ENCODE data around the gene E2F6.
"Not testable (repeated sequence)": the region's sequence is repeated elsewhere in the genome, so short reads cannot be mapped to it uniquely, and the experiment has no call there.

The E2F6 gene

DNA sequence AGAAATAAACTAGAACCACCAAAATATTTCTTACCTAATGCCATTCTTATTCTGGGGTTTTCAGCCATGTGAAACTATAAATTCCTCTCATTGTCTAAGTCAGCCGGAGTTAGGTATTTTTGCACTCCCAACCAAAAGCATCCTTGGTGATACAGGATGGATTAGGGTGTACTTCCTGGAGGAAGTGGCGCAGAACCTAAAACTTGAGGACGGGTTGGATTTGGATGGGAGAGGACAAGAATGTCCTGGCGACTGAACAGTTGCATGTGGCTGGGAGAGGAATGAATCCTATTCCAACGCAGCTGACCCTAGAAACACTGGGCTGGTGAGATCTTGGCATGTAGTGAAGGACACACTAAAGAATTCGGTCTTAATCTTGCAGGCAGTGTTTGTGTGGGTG is 58.5 kb downstream of the E2F6 start:
- Histone ChIP-seq H3K27ac (no peak overlapping the region), H3K36me3 (no peaks in the 10 kb centered on the region), H3K4me1 (peaks cover 0 to 10% (median 7%) of the 10 kb centered on the region in 10 experiments; a peak in 8 of 20 replicates), H3K4me3 (no peak overlapping the region), H3K4me2 (no peak overlapping the region), H3K27me3 (no peaks in the 10 kb centered on the region), H3K9ac (no peak overlapping the region), H3K9me3 (replicated peaks in 1 of 11) (peaks cover 0 to 6% (median 0%) of the 10 kb centered on the region in 11 experiments; a peak in 1 of 22 replicates), H4K20me1 (no peaks in the 10 kb centered on the region)
- no peak for TF ChIP-seq Cebpa-rat (IDR thresholded peaks at IDR 0.05)

- no peak overlapping the region for H3K27ac ChIP-seq
- no peak overlapping the region for H3K4me2 ChIP-seq
- H3K4me1 ChIP-seq, result peaks cover 0 to 10% (median 7%) of the 10 kb centered on the region in 10 experiments; a peak in 8 of 20 replicates
- no peak overlapping the region for H3K4me3 ChIP-seq
- no peak overlapping the region for H3K9ac ChIP-seq
- peaks cover 0 to 6% (median 0%) of the 10 kb centered on the region in 11 experiments; a peak in 2 of 22 replicates for H3K9me3 ChIP-seq (replicated peaks in 1 of 11)
- no peaks in the 10 kb centered on the region for H3K27me3 ChIP-seq
- TF ChIP-seq Cebpa-rat (IDR thresholded peaks at IDR 0.05), result no peak
- no peaks in the 10 kb centered on the region for H4K20me1 ChIP-seq
- H3K36me3 ChIP-seq, result no peaks in the 10 kb centered on the region
Measured at GRCh38 chr2:11406958-11407381, 59.0 kb downstream of the E2F6 start.

DNA sequence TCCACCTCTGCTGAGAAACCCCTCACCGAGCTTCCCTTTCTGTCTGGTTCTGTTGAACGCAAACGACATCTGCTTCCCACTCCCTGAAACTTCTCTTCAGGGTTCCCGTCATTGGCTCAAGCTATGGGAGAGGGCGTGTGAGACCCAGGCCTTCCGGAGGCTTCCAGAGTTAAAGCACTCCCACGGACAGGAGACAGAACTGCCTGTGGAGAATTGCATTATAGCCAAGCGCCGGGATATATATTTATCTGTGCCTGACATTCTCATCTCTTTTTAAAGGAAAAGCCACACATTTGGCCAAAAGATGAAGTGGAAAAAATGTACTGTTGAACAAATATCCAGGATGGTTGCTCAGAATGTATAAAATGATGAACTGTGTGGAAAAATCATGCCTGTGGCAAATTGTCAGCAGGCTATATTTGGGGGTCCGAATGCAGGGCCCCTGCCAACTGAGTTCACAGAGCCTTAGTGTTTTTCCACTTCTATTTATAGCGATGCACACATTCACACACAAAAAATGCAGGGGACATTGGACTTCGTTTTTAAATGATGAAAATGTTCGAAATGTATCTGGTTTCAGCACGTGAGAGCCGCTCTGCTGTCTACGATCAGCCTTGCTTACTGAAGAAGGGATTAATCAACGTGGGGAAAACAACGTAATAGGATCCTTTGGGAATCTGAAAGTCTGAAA is 59.5 kb downstream of the E2F6 start:
- H3K27ac ChIP-seq, result no peak overlapping the region
- H4K20me1 ChIP-seq, result no peaks in the 10 kb centered on the region
- peaks cover 0 to 6% (median 0%) of the 10 kb centered on the region in 11 experiments; a peak in 2 of 22 replicates for H3K9me3 ChIP-seq (replicated peaks in 1 of 11)
- no peak for TF ChIP-seq Cebpa-rat (IDR thresholded peaks at IDR 0.05)
- H3K4me2 ChIP-seq, result no peak overlapping the region
- H3K9ac ChIP-seq, result no peak overlapping the region
- H3K4me1 ChIP-seq, result peaks cover 0 to 10% (median 7%) of the 10 kb centered on the region in 10 experiments; a peak in 8 of 20 replicates
- H3K36me3 ChIP-seq, result no peaks in the 10 kb centered on the region
- no peak overlapping the region for H3K4me3 ChIP-seq
- no peaks in the 10 kb centered on the region for H3K27me3 ChIP-seq

GRCh38 chr2:11405599-11406266 is 60.2 kb downstream of the E2F6 start:
- Histone ChIP-seq H3K36me3 (no peaks in the 10 kb centered on the region), H3K9me3 (replicated peaks in 1 of 11) (peaks cover 0 to 6% (median 0%) of the 10 kb centered on the region in 11 experiments; a peak in 2 of 22 replicates), H3K9ac (no peak overlapping the region), H3K4me2 (no peak overlapping the region), H4K20me1 (no peaks in the 10 kb centered on the region), H3K27me3 (no peaks in the 10 kb centered on the region), H3K27ac (no peak overlapping the region), H3K4me3 (no peak overlapping the region), H3K4me1 (peaks cover 0 to 10% (median 7%) of the 10 kb centered on the region in 10 experiments; a peak in 8 of 20 replicates)
- TF ChIP-seq Cebpa-rat (IDR thresholded peaks at IDR 0.05), result no peak

DNA sequence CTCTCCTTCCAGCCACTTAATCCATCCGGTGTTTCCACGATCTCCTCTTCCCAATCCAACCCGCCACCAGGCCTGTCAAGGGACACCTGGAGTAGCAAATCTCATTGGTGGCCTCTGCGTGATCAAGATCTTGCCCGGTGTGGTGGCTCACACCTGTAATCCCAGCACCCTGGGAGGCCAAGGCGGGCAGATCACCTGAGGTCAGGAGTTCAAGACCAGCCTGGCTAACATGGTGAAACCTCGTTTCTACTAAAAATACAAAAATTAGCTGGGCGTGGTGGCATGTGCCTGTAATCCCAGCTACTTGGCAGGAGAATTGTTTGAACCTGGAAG is 60.9 kb downstream of the E2F6 start:
- not testable (repeated sequence) for H3K36me3 ChIP-seq; H3K27me3 ChIP-seq; H4K20me1 ChIP-seq; H3K9me3 ChIP-seq (replicated peaks in 1 of 11); H3K27ac ChIP-seq; H3K4me1 ChIP-seq; H3K4me3 ChIP-seq
- peak overlapping the region in 6 of 11 experiments; percentile 5 to 38 (median 16); a peak in 6 of 22 replicates for H3K4me2 ChIP-seq
- H3K9ac ChIP-seq, result 0 out of 22 replicates have a peak overlapping the region, but pooled peaks of 1 of the 11 experiments have one; percentile 17

DNA sequence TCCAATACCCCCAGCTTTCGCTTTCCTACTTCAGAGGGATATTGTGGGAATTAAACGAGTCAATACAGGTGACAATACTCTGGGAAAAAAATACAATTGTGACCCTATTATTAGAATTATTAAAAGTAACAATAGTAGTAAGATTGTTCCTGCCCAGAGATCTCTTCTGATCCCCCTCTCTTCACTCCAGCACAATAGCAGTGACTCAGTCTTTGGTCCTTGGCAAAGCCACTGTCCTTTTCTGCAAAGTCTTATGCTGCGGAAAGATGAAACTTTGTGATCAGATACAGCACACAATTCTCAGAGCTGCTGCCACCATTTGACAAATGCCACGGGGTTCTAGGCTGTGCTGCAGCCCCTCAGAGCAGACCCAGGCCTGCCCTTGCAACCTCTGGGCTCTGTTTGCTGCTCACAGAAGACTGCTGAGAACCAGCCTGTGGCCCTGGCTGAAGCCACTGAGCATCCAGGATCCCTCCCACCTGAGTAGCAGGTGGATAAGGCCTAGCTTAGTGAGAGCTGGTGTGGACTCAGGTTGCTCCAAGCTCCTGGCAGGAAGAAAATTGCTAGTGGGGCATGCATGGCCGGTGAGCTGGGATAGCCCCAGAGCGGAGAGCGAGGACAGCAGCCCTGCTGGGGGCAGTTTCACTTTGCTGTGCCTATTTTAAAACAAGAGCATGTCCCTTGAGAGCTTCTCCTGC is 61.4 kb downstream of the E2F6 start:
- H3K9me3 ChIP-seq (replicated peaks in 1 of 11), result peaks cover 0 to 6% (median 0%) of the 10 kb centered on the region in 11 experiments; a peak in 2 of 22 replicates
- H3K9ac ChIP-seq, result 0 out of 22 replicates have a peak overlapping the region, but pooled peaks of 1 of the 11 experiments have one; percentile 17
- H3K27ac ChIP-seq, result no peak overlapping the region
- H4K20me1 ChIP-seq, result no peaks in the 10 kb centered on the region
- H3K27me3 ChIP-seq, result no peaks in the 10 kb centered on the region
- H3K36me3 ChIP-seq, result no peaks in the 10 kb centered on the region
- H3K4me3 ChIP-seq, result no peak overlapping the region
- H3K4me1 ChIP-seq, result peaks cover 0 to 10% (median 7%) of the 10 kb centered on the region in 10 experiments; a peak in 6 of 20 replicates
- H3K4me2 ChIP-seq, result peak overlapping the region in 6 of 11 experiments; percentile 5 to 38 (median 16); a peak in 6 of 22 replicates
- TF ChIP-seq Cebpa-rat (IDR thresholded peaks at IDR 0.05), result no peak

DNA sequence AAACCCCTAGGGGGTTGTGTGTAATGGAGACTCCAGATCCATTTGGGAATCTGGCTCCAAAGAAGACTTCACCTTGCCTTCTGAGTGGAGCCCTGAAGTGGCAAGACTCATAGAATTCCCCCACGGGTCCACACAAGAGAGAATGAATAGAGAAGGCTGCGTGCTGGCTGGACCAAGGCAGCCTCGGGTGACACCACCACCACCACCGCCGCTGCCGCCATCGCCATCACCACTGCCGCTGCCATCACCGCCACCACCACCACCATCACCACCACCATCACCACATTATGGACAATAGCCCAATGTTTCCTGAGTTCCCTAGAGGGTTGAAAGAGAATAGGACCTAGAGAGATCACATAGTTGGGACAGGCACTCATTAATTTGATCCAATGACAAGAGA is 63.5 kb downstream of the E2F6 start:
- H3K27ac ChIP-seq, result no peak overlapping the region
- no peak overlapping the region for H3K4me2 ChIP-seq
- peaks cover 0 to 10% (median 7%) of the 10 kb centered on the region in 10 experiments; a peak in 6 of 20 replicates for H3K4me1 ChIP-seq
- H3K9me3 ChIP-seq (replicated peaks in 1 of 11), result peaks cover 0 to 6% (median 0%) of the 10 kb centered on the region in 11 experiments; a peak in 2 of 22 replicates
- no peak overlapping the region for H3K4me3 ChIP-seq
- TF ChIP-seq Cebpa-rat (IDR thresholded peaks at IDR 0.05), result no peak
- no peaks in the 10 kb centered on the region for H3K27me3 ChIP-seq
- no peaks in the 10 kb centered on the region for H4K20me1 ChIP-seq
- H3K9ac ChIP-seq, result no peak overlapping the region
- H3K36me3 ChIP-seq, result no peaks in the 10 kb centered on the region

GRCh38 chr2:11399438-11399762 is 66.6 kb downstream of the E2F6 start:
- H3K36me3 ChIP-seq, result no peaks in the 10 kb centered on the region
- H3K4me1 ChIP-seq, result 0 out of 20 replicates have a peak, but pooled peaks cover 0 to 5% (median 0%) of the 10 kb centered on the region in 10 experiments
- no peak overlapping the region for H3K9ac ChIP-seq
- H3K4me3 ChIP-seq, result no peak overlapping the region
- no peak overlapping the region for H3K27ac ChIP-seq
- no peak overlapping the region for H3K4me2 ChIP-seq
- no peak for TF ChIP-seq Cebpa-rat (IDR thresholded peaks at IDR 0.05)
- H4K20me1 ChIP-seq, result no peaks in the 10 kb centered on the region
- H3K9me3 ChIP-seq (replicated peaks in 1 of 11), result peaks cover 0 to 6% (median 0%) of the 10 kb centered on the region in 11 experiments; a peak in 1 of 22 replicates
- no peaks in the 10 kb centered on the region for H3K27me3 ChIP-seq

Data from BLaER1 treated with 17β-estradiol and CSF1 and Interleukin-3, amounts not matched to agents 10 nM and 100 nM (cell line).